Neural cell (in vitro differentiated cells): Measurements from ENCODE around the gene ADARB2.

Source experiments
- CTCF ChIP-seq: fragments of 450-650 bp; IDR thresholded peaks from 2 replicates; pipeline ENCODE4 v1.5.1; 2014; ENCODE audit warnings: antibody characterized with exemption, mild to moderate bottlenecking, moderate library complexity; ENCODE audit not compliant: poor library complexity, severe bottlenecking
- EP300 ChIP-seq: fragments of 450-650 bp; conservative IDR thresholded peaks from 2 replicates; pipeline ENCODE4 v1.6.1; 2014; ENCODE audit warnings: antibody characterized with exemption, mild to moderate bottlenecking, moderate library complexity; ENCODE audit not compliant: poor library complexity, severe bottlenecking
- EZH2 ChIP-seq: fragments of 200-600, 300-800 bp; shearing (Covaris generic), sonication (generic); IDR thresholded peaks from 2 replicates; pipeline ENCODE4 v1.6.1; 2014; ENCODE audit warnings: antibody characterized with exemption, low read length, borderline replicate concordance, mild to moderate bottlenecking; ENCODE audit not compliant: insufficient read depth, poor library complexity, severe bottlenecking
- POLR2AphosphoS5 ChIP-seq: IDR thresholded peaks from 2 replicates; pipeline ENCODE4 v1.6.1; 2012
- RAD21 ChIP-seq: fragments of 450-650 bp; conservative IDR thresholded peaks from 2 replicates; pipeline ENCODE4 v1.6.1; 2014; ENCODE audit warnings: antibody characterized with exemption, mild to moderate bottlenecking, moderate library complexity
- REST ChIP-seq: IDR thresholded peaks from 2 replicates; pipeline ENCODE4 v1.6.1; 2012; ENCODE audit warnings: borderline replicate concordance
- SMC3 ChIP-seq: fragments of 450-650 bp; conservative IDR thresholded peaks from 2 replicates; pipeline ENCODE4 v1.6.1; 2014; ENCODE audit warnings: antibody characterized with exemption, mild to moderate bottlenecking, moderate library complexity; ENCODE audit not compliant: poor library complexity
- TAF1 ChIP-seq: IDR thresholded peaks from 2 replicates; pipeline ENCODE4 v1.6.1; 2012; ENCODE audit warnings: low read depth

GRCh38 chr10:1138529-1138928 is 598.8 kb downstream of the ADARB2 start:
- TF ChIP-seq CTCF (no peak), EP300 (no peak), EZH2 (no peak), REST (no peak), POLR2AphosphoS5 (no peak), TAF1 (no peak), RAD21 (no peak), SMC3 (no peak)
